SK-N-SH (cell line): ENCODE results near the gene CLMP. TPM values are rescaled to one million over a fixed set of nuclear protein-coding genes. Genes with fewer than 3 reads are reported as not detected.
"Not testable (repeated sequence)": the region's sequence is repeated elsewhere in the genome, so short reads cannot be mapped to it uniquely, and the experiment has no call there.

Source experiments
- CTCF ChIA-PET: fragments of 300-600, 350-600 bp; formaldehyde crosslinking; extraction: SDS; loops from one replicate; lab custom pipeline; 2021; lab: Yijun Ruan, JAX
- POLR2A ChIA-PET: fragments of 350-600 bp; sonication (Branson Sonifier 250); formaldehyde crosslinking; extraction: SDS; loops from one replicate; lab custom pipeline; 2020; ENCODE audit warnings: antibody characterized with exemption, inconsistent platforms; lab: Yijun Ruan, JAX
- DNase-seq: peaks from one replicate; pipeline ENCODE4 v3.0.0; 2012
- H2AFZ ChIP-seq: fragments of 200-600 bp; sonication (generic); 2 replicates; pipeline ENCODE4 v1.8.1; 2016; ENCODE audit warnings: antibody characterized with exemption, mild to moderate bottlenecking, low read depth
- H3F3A ChIP-seq: fragments of 200-600 bp; sonication (generic); replicated peaks from 2 replicates; pipeline ENCODE3; 2016; ENCODE audit warnings: antibody characterized with exemption, mild to moderate bottlenecking; ENCODE audit not compliant: insufficient read depth
- H3K27ac ChIP-seq, 2 experiments: fragments of 200-500 bp in 1 of 2; fragments of 200-600 bp in 1 of 2; sonication (Bioruptor generic) in 1 of 2; sonication (generic), shearing (Covaris generic) in 1 of 2; 2 replicates each; pipeline versions ENCODE4 v1.5.1 to v1.6.1; 2014 to 2016; ENCODE audit warnings: low read depth in 2 of 2, inconsistent platforms in 1 of 2, low read length in 1 of 2, mild to moderate bottlenecking in 1 of 2, mixed read lengths in 1 of 2
- H3K27me3 ChIP-seq: fragments of 200-600 bp; sonication (generic), shearing (Covaris generic); 2 replicates; pipeline ENCODE4 v1.6.1; 2016; ENCODE audit warnings: mixed run types; ENCODE audit not compliant: insufficient read depth
- H3K36me3 ChIP-seq, 2 experiments: fragments of 200-500 bp in 1 of 2; fragments of 200-600 bp in 1 of 2; sonication (Bioruptor generic) in 1 of 2; sonication (generic) in 1 of 2; replicated peaks in 1 of 2; 2 replicates each; pipeline versions ENCODE3 to v1.5.1; 2014 to 2016; ENCODE audit warnings: low read length in 1 of 2, mild to moderate bottlenecking in 1 of 2; ENCODE audit not compliant: insufficient read depth in 2 of 2, control insufficient read depth in 1 of 2
- H3K4me1 ChIP-seq, 2 experiments: fragments of 200-500 bp in 1 of 2; fragments of 200-600 bp in 1 of 2; sonication (Bioruptor generic) in 1 of 2; sonication (generic), shearing (Covaris generic) in 1 of 2; 2 replicates each; pipeline versions ENCODE4 v1.5.1 to v1.6.1; 2014 to 2016; ENCODE audit warnings: low read depth in 1 of 2, low read length in 1 of 2, mixed run types in 1 of 2; ENCODE audit not compliant: insufficient read depth in 2 of 2, control insufficient read depth in 1 of 2
- H3K4me2 ChIP-seq: fragments of 200-600 bp; sonication (generic), shearing (Covaris generic); 2 replicates; pipeline ENCODE4 v1.6.1; 2017; ENCODE audit warnings: mixed run types
- H3K4me3 ChIP-seq, 2 experiments: fragments of 200-500 bp in 1 of 2; fragments of 200-600 bp in 1 of 2; sonication (Bioruptor generic) in 1 of 2; sonication (generic), shearing (Covaris generic) in 1 of 2; 2 replicates each; pipeline versions ENCODE4 v1.5.1 to v1.8.1; 2014 to 2016; ENCODE audit warnings: low read depth in 2 of 2, inconsistent platforms in 1 of 2, low read length in 1 of 2, mild to moderate bottlenecking in 1 of 2, mixed read lengths in 1 of 2, moderate library complexity in 1 of 2
- H3K79me2 ChIP-seq: fragments of 200-600 bp; sonication (generic); 2 replicates; pipeline ENCODE4 v1.8.1; 2017; ENCODE audit warnings: mild to moderate bottlenecking; ENCODE audit not compliant: insufficient read depth
- H3K9ac ChIP-seq: fragments of 200-600 bp; sonication (generic); 2 replicates; pipeline ENCODE4 v1.6.1; 2017; ENCODE audit warnings: mixed run types
- H3K9me2 ChIP-seq: fragments of 200-600 bp; sonication (generic); 2 replicates; pipeline ENCODE4 v1.6.1; 2017; ENCODE audit warnings: mixed run types
- H3K9me3 ChIP-seq: fragments of 200-600 bp; sonication (generic); 2 replicates; pipeline ENCODE4 v1.6.1; 2017; ENCODE audit warnings: mixed run types, mild to moderate bottlenecking, moderate library complexity
- H4K20me1 ChIP-seq: fragments of 200-600 bp; sonication (generic); 2 replicates; pipeline ENCODE4 v1.6.1; 2017; ENCODE audit warnings: mild to moderate bottlenecking, mixed run types; ENCODE audit not compliant: insufficient read depth
- FOXM1 ChIP-seq: IDR thresholded peaks from 2 replicates; pipeline ENCODE4 v1.4.0; 2012; ENCODE audit warnings: low read depth, mild to moderate bottlenecking
- GABPA ChIP-seq: IDR thresholded peaks from 2 replicates; pipeline ENCODE4 v1.4.0; 2012; ENCODE audit warnings: low read depth, mild to moderate bottlenecking
- RAD21 ChIP-seq: IDR thresholded peaks from 2 replicates; pipeline ENCODE4 v1.6.1; 2012; ENCODE audit warnings: mild to moderate bottlenecking, low read length
- RCOR1 ChIP-seq: fragments of 150-350 bp; IDR thresholded peaks from 2 replicates; pipeline ENCODE4 v1.6.1; 2017; ENCODE audit warnings: antibody characterized with exemption, low read length
- TCF12 ChIP-seq: IDR thresholded peaks from 2 replicates; pipeline ENCODE4 v1.4.0; 2012
- USF1 ChIP-seq: IDR thresholded peaks from 2 replicates; pipeline ENCODE4 v1.4.0; 2012; ENCODE audit warnings: low read depth, borderline replicate concordance
- WGBS: methylation state at CpG from one replicate; pipeline ENCODE4 v1.1.6; 2017; ENCODE audit warnings: low lambda C conversion rate; 5-methylcytosine and 5-hydroxymethylcytosine counted together
- polyA plus RNA-seq, 3 experiments: library from polyadenylated mRNA; depleted of rRNA; stranded (reverse); fragments of >200 nt; gene quantifications; 2 replicates each; pipeline ENCODE4 v1.2.3, GENCODE V29; 2012

Gene CLMP
- polyA plus RNA-seq, 1 of the 3 experiments (the other 2 are of a cell fraction) = 61.9 TPM

GRCh38 chr11:123091506-123091905 is 103.5 kb downstream of the CLMP start:
- Histone ChIP-seq H2AFZ (no peak overlapping the region), H3K4me3 (no peak overlapping the region), H3K79me2 (peaks cover 45% of the 10 kb centered on the region), H3K4me2 (no peak overlapping the region), H3K9me3 (no peaks in the 10 kb centered on the region), H3K9me2 (no peaks in the 10 kb centered on the region), H3K36me3 (peaks cover 2 to 49% of the 10 kb centered on the region in 2 experiments), H3K4me1 (no peaks in the 10 kb centered on the region), H3K9ac (no peak overlapping the region), H4K20me1 (no peaks in the 10 kb centered on the region), H3K27ac (no peak overlapping the region; a peak in 1 of 4 replicates), H3F3A (peaks cover 12% of the 10 kb centered on the region), H3K27me3 (no peaks in the 10 kb centered on the region)
- POLR2A ChIA-PET = no interaction called here
- TF ChIP-seq RAD21 (no peak), TCF12 (no peak), GABPA (no peak), USF1 (no peak), RCOR1 (no peak), FOXM1 (no peak)
- DNase-seq = no peak
- CTCF ChIA-PET = interaction anchor here (1.6 to 2.3 kb wide), 4 partner anchors 12 to 170 kb away, joined by 7 to 9 read pairs (median 8); no protein-coding TSS in a partner anchor
- 76% methylated on average over 6 of the region's 6 CpGs for WGBS

GRCh38 chr11:123090168-123090567 is 104.9 kb downstream of the CLMP start:
- H3K27me3 ChIP-seq, H4K20me1 ChIP-seq, POLR2A ChIA-PET, H3K9ac ChIP-seq, H3K4me2 ChIP-seq, DNase-seq, H3K4me1 ChIP-seq, H3K9me3 ChIP-seq, H2AFZ ChIP-seq, H3K9me2 ChIP-seq, H3K4me3 ChIP-seq, H3K27ac ChIP-seq: not testable (repeated sequence)
- 93% methylated on average over 8 of the region's 8 CpGs for WGBS
- peaks cover 18% of the 10 kb centered on the region for H3F3A ChIP-seq
- peaks cover 2 to 46% of the 10 kb centered on the region in 2 experiments for H3K36me3 ChIP-seq
- peaks cover 49% of the 10 kb centered on the region for H3K79me2 ChIP-seq
- CTCF ChIA-PET = interaction anchor here (1.9 to 2.3 kb wide), 2 partner anchors 157 to 172 kb away, joined by 8 to 9 read pairs; no protein-coding TSS in a partner anchor

GRCh38 chr11:123088896-123089295 is 106.2 kb downstream of the CLMP start:
- H3K9me3 ChIP-seq, H3K4me3 ChIP-seq: not testable (repeated sequence)
- CTCF ChIA-PET = interaction anchor here (1.3 to 1.9 kb wide), 3 partner anchors 14 to 158 kb away, joined by 4 to 8 read pairs (median 5); no protein-coding TSS in a partner anchor

GRCh38 chr11:123087657-123088056 is 107.4 kb downstream of the CLMP start:
- peaks cover 0 to 16% of the 10 kb centered on the region in 2 experiments for H3K4me1 ChIP-seq
- H3K4me3 ChIP-seq, H3K27ac ChIP-seq, POLR2A ChIA-PET, H3K9me3 ChIP-seq, H3K9me2 ChIP-seq, H3K27me3 ChIP-seq, H2AFZ ChIP-seq, DNase-seq, H3K9ac ChIP-seq, H3K4me2 ChIP-seq, H4K20me1 ChIP-seq: not testable (repeated sequence)
- WGBS = 95% methylated on average over 5 of the region's 5 CpGs
- H3K79me2 ChIP-seq = peaks cover 44% of the 10 kb centered on the region
- CTCF ChIA-PET = interaction anchor here (0.9 to 1.9 kb wide), 2 partner anchors 23 to 648 kb away, joined by 3 to 5 read pairs; no protein-coding TSS in a partner anchor
- peaks cover 7 to 46% of the 10 kb centered on the region in 2 experiments for H3K36me3 ChIP-seq
- peaks cover 35% of the 10 kb centered on the region for H3F3A ChIP-seq

More at GRCh38 chr11:123088896-123089295, 106.2 kb downstream of the CLMP start:
- H3K9ac ChIP-seq, H3K9me2 ChIP-seq, H3K4me2 ChIP-seq, H2AFZ ChIP-seq, H3K27ac ChIP-seq, H3K4me1 ChIP-seq, POLR2A ChIA-PET, H3K27me3 ChIP-seq, DNase-seq, H4K20me1 ChIP-seq: not testable (repeated sequence)
- 98% methylated on average over 10 of the region's 10 CpGs for WGBS
- H3F3A ChIP-seq = peaks cover 30% of the 10 kb centered on the region
- peaks cover 50% of the 10 kb centered on the region for H3K79me2 ChIP-seq
- peaks cover 4 to 49% of the 10 kb centered on the region in 2 experiments for H3K36me3 ChIP-seq
